Upper lobe of left lung (tissue), 4 donors: ENCODE data around the gene PLSCR1.

Experiments
- EP300 ChIP-seq, 4 donors: sonication (generic); formaldehyde crosslinking; IDR thresholded peaks; one replicate each; pipeline ENCODE4 v1.5.1; 2017; ENCODE audit warnings: antibody characterized with exemption in 4 of 4, control low read depth in 2 of 4
- POLR2A ChIP-seq, 4 donors: fragments of 450-650 bp; IDR thresholded peaks; one replicate each; pipeline ENCODE4 v1.5.1; 2016 to 2017; ENCODE audit warnings: antibody characterized with exemption in 4 of 4, mild to moderate bottlenecking in 2 of 4
- TF ChIP-seq, protein P1 (sequence below), 6 experiments: fragments of 450-650 bp in 4 of 6; fragments of 200-600 bp in 2 of 6; sonication (generic) in 2 of 6; IDR thresholded peaks; one replicate each; pipeline ENCODE4 v1.5.1; 2016 to 2019; ENCODE audit warnings: antibody characterized with exemption in 6 of 6

DNA sequence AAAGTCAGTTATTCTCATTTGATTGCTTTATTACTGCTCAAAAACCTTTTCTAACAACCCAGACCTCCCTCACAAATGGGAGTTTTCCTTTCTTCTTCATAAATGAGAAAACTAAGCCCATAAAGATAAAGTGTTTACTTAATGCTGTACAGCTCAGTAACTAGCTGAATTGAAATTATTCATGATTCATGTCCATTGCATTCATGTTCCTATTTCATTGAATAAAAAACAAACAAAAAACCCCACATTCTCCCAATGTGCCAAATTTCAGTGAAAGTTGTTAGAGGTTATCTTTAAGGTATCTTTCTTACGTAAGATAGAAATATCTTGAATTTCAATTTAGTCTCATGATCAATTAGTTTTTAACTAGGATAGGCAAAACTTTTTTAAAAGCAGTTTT lies 77.8 kb downstream of the PLSCR1 start:
- TF ChIP-seq, protein P1, sequence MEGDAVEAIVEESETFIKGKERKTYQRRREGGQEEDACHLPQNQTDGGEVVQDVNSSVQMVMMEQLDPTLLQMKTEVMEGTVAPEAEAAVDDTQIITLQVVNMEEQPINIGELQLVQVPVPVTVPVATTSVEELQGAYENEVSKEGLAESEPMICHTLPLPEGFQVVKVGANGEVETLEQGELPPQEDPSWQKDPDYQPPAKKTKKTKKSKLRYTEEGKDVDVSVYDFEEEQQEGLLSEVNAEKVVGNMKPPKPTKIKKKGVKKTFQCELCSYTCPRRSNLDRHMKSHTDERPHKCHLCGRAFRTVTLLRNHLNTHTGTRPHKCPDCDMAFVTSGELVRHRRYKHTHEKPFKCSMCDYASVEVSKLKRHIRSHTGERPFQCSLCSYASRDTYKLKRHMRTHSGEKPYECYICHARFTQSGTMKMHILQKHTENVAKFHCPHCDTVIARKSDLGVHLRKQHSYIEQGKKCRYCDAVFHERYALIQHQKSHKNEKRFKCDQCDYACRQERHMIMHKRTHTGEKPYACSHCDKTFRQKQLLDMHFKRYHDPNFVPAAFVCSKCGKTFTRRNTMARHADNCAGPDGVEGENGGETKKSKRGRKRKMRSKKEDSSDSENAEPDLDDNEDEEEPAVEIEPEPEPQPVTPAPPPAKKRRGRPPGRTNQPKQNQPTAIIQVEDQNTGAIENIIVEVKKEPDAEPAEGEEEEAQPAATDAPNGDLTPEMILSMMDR (IDR thresholded peaks at IDR 0.05) = no peak
- TF ChIP-seq EP300 (IDR thresholded peaks at IDR 0.05) (no peak), POLR2A (IDR thresholded peaks at IDR 0.05) (no peak)
